ENCODE data around the gene NHLRC4. TPM values are rescaled to one million over a fixed set of nuclear protein-coding genes. Genes with fewer than 3 reads are reported as not detected.

NHLRC4 gene
- total and polyA plus RNA-seq, 2 of the 13 experiments (the other 11 are each of a cell fraction or from before 2014, with no cell fraction given), result 0.40 to 0.59 TPM

GRCh38 chr16:565419-566330, 1.1 kb upstream of the NHLRC4 start (continued):
- TF ChIP-seq FOXO1 (CRISPR knock-in tag; IDR thresholded peaks at IDR 0.05), result no peak
- TF ChIP-seq, protein P1, sequence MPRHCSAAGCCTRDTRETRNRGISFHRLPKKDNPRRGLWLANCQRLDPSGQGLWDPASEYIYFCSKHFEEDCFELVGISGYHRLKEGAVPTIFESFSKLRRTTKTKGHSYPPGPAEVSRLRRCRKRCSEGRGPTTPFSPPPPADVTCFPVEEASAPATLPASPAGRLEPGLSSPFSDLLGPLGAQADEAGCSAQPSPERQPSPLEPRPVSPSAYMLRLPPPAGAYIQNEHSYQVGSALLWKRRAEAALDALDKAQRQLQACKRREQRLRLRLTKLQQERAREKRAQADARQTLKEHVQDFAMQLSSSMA (CRISPR knock-in tag; IDR thresholded peaks at IDR 0.05), result no peak
- TF ChIP-seq ZNF138 (CRISPR knock-in tag; IDR thresholded peaks at IDR 0.05; ENCODE audit: low read depth), result no peak
- no peak for TF ChIP-seq THRA (CRISPR knock-in tag; IDR thresholded peaks at IDR 0.05; ENCODE audit: borderline replicate concordance)
- TF ChIP-seq ZNF570 (CRISPR knock-in tag; IDR thresholded peaks at IDR 0.05; ENCODE audit: borderline replicate concordance), result no peak
- no peak for TF ChIP-seq ZBTB42 (CRISPR knock-in tag; IDR thresholded peaks at IDR 0.05)
- TF ChIP-seq ZBTB26 (CRISPR knock-in tag; IDR thresholded peaks at IDR 0.05; ENCODE audit: borderline replicate concordance), result no peak
- TF ChIP-seq ZNF234 (CRISPR knock-in tag; conservative IDR thresholded peaks at IDR 0.05), result no peak
- TF ChIP-seq, protein P2, sequence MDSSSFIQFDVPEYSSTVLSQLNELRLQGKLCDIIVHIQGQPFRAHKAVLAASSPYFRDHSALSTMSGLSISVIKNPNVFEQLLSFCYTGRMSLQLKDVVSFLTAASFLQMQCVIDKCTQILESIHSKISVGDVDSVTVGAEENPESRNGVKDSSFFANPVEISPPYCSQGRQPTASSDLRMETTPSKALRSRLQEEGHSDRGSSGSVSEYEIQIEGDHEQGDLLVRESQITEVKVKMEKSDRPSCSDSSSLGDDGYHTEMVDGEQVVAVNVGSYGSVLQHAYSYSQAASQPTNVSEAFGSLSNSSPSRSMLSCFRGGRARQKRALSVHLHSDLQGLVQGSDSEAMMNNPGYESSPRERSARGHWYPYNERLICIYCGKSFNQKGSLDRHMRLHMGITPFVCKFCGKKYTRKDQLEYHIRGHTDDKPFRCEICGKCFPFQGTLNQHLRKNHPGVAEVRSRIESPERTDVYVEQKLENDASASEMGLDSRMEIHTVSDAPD (CRISPR knock-in tag; IDR thresholded peaks at IDR 0.05), result no peak
- no peak for TF ChIP-seq HOXD1 (CRISPR knock-in tag; IDR thresholded peaks at IDR 0.05)
- TF ChIP-seq KMT2A (CRISPR knock-in tag; IDR thresholded peaks at IDR 0.05), result no peak
- TF ChIP-seq, protein P3, sequence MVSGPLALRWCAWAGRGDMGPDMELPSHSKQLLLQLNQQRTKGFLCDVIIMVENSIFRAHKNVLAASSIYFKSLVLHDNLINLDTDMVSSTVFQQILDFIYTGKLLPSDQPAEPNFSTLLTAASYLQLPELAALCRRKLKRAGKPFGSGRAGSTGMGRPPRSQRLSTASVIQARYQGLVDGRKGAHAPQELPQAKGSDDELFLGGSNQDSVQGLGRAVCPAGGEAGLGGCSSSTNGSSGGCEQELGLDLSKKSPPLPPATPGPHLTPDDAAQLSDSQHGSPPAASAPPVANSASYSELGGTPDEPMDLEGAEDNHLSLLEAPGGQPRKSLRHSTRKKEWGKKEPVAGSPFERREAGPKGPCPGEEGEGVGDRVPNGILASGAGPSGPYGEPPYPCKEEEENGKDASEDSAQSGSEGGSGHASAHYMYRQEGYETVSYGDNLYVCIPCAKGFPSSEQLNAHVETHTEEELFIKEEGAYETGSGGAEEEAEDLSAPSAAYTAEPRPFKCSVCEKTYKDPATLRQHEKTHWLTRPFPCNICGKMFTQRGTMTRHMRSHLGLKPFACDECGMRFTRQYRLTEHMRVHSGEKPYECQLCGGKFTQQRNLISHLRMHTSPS (CRISPR knock-in tag; IDR thresholded peaks at IDR 0.05; ENCODE audit: low read depth), result peak; percentile 28; the same call in 1 of the 2 replicates
- TF ChIP-seq XRCC5 (optimal IDR thresholded peaks at IDR 0.05; ENCODE audit: low read length), result no peak
- TF ChIP-seq ZFX (CRISPR knock-in tag; IDR thresholded peaks at IDR 0.05; ENCODE audit: low read depth), result peak; percentile 50
- TF ChIP-seq, protein P4, sequence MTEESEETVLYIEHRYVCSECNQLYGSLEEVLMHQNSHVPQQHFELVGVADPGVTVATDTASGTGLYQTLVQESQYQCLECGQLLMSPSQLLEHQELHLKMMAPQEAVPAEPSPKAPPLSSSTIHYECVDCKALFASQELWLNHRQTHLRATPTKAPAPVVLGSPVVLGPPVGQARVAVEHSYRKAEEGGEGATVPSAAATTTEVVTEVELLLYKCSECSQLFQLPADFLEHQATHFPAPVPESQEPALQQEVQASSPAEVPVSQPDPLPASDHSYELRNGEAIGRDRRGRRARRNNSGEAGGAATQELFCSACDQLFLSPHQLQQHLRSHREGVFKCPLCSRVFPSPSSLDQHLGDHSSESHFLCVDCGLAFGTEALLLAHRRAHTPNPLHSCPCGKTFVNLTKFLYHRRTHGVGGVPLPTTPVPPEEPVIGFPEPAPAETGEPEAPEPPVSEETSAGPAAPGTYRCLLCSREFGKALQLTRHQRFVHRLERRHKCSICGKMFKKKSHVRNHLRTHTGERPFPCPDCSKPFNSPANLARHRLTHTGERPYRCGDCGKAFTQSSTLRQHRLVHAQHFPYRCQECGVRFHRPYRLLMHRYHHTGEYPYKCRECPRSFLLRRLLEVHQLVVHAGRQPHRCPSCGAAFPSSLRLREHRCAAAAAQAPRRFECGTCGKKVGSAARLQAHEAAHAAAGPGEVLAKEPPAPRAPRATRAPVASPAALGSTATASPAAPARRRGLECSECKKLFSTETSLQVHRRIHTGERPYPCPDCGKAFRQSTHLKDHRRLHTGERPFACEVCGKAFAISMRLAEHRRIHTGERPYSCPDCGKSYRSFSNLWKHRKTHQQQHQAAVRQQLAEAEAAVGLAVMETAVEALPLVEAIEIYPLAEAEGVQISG (CRISPR knock-in tag; IDR thresholded peaks at IDR 0.05), result no peak
- no peak for TF ChIP-seq KAT2B (IDR thresholded peaks at IDR 0.05; ENCODE audit: borderline replicate concordance, low read depth, low read length)
- 0 out of 2 replicates have a peak, but pooled peaks have one; percentile 1 for TF ChIP-seq HDAC1 (CRISPR knock-in tag; IDR thresholded peaks at IDR 0.05)
- no peak for TF ChIP-seq MIXL1 (CRISPR knock-in tag; IDR thresholded peaks at IDR 0.05)
